Hindlimb muscle (tissue), 1 donor: ENCODE results near the gene SEMA3E. TPM values are rescaled to one million over a fixed set of nuclear protein-coding genes. Genes with fewer than 3 reads are reported as not detected.
A peak's percentile ranks its signal among the peaks of the same experiment; 100 is the strongest.
"Not testable (repeated sequence)": the region's sequence is repeated elsewhere in the genome, so short reads cannot be mapped to it uniquely, and the experiment has no call there.

Source experiments
- DNase-seq: peaks from one replicate; pipeline ENCODE4 v3.0.0-alpha.2; 2013
- polyA plus RNA-seq: library from polyadenylated mRNA; unstranded; fragments of 120-200 nt; gene quantifications from one replicate; pipeline ENCODE4 v1.2.1, GENCODE V29; 2013; ENCODE audit not compliant: insufficient read length

The SEMA3E gene
- polyA plus RNA-seq, 1 donor: 3.7 TPM

DNA sequence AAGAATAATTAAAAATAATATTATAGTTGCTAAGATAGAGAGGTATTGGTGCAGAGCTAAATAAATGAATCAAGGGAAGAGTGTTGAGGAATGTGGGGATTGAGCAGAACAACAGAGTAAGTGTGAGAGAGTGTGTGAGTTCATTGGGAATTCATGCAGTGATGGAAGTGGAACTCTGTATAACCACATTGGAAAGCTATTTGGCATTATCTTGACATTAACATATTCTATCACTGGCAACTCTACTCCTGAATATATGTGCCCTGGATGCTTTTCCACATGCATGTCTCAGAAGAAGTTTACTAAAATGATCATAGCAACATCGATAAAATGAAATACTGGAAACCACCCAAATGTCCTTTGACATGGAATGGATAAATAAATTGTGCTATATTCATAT, 164.1 kb downstream of the SEMA3E start:
- DNase-seq: no peak

DNA sequence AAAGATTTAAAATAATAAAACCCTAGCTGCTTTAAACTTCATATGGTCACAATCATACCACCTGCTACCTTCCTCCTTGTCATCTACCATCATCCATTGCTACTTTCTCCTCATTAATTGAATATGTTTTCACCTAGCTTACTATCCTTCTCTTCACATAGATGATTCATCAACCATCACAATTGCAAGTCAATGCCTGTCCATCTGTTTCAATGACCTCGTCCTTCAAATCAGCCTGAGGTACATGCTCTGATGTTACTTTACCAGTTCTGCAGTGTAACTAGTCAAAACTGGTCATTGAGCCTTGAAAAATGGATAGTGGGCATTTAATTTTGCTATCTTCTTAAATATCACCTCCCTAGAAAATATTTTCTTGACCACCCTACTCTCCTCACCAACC, 164.7 kb downstream of the SEMA3E start:
- DNase-seq: no peak

- no peak for DNase-seq
Observed at GRCh38 chr7:83478616-83479015, 170.3 kb downstream of the SEMA3E start.

- no peak for DNase-seq
Observed at GRCh38 chr7:83476511-83477050, 172.4 kb downstream of the SEMA3E start.

GRCh38 chr7:83475420-83475819, 173.5 kb downstream of the SEMA3E start:
- no peak for DNase-seq

DNA sequence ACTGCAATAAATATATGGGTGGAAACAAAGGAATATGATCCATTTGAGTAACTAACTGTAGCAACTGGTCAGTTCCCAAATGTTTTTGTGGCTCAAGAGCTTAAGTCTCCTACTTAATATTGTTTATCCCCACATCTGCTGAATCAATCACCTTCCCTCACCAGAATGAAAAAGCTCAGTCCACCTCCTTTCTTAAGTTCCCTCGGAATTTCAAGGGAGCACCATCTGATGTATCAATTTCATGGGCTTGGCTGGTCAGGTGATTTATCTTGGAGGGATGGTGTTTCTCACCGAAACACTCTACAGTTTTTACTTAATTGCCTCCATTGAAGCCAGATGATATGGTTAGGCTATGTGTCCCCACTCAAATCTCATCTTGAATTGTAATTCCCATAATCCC, 176.6 kb downstream of the SEMA3E start:
- DNase-seq: no peak

GRCh38 chr7:83469491-83469890, 179.4 kb downstream of the SEMA3E start:
- DNase-seq: no peak

DNA sequence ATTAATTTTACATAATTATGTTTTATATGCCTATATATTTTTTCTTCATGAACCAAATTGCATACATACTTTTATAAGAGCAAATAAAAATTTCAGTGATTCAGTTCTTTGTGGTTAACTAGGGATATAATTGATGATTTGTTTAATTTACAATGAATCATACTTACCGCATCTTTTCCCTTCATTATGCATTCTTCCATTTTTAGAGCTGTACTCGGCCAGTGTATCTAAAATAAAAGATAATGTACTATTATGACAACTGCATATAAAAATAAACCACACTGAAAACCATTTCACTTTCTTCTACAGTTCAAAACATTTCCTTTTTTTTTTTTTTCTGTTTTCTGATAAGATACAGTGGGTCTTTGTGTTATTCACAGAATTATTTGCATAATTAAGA, 179.9 kb downstream of the SEMA3E start:
- DNase-seq: no peak

DNA sequence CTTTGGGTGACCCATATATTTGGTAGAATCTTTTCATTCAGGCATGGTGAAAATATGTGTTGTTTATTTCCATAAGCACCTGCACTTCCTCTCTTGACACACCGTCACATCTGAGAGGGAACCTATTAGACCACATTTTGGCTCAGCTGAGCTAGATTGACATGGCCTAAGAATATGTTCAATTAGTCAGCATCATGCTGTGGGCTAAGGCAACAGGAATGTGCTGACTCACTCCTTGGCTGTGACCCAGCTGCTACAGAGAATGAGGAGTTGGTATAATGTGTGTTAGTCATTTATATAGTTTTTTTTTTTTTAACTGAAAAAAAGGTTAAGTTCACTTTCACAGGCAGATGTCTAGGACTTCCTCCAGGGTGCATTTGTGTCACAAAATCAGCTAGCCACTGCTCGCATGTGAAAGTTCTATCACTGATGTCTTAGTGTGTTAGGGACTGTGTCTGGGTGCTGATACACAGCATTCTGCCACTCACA, 180.6 kb downstream of the SEMA3E start:
- DNase-seq: peak; percentile 21

DNA sequence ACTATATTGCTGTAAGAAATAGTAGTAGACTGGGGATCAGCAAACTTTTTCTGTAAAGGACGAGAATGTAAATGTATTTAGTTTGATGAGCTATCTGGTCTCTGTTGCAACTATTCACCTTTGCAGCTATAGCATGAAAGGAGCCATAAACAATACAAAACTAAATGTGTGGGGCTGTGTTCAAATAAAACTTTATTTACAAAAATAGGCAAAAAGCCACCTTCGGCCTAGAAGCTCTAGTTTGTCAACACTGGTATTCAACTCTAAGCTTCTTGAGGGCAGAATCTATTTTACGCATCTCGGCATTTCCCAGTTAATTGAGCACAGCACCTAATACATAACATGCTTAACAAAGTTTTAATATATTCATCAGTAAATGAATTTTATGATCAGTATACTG, 181.4 kb downstream of the SEMA3E start:
- no peak for DNase-seq

- DNase-seq: no peak
Observed at GRCh38 chr7:83466956-83467355, 182.0 kb downstream of the SEMA3E start.

- no peak for DNase-seq
Observed at GRCh38 chr7:83466187-83466923, 182.6 kb downstream of the SEMA3E start.

DNA sequence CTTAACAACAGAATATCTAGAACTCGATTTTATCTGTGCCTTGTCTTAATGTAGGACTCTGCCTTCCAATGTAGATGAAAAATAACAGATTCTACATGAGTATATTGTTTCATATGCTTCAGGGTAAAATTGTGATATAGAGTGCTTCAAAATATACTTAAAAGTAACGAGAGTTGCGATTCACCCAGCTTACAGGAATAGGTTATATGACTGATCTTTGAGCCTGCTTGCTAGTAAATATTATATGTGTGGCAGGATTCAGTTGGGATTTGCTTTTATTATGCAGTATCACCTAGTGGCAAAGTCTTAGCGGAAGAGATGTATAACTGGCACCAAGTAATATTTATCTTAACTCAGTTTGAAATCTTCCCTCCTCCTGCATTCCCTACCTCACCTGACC, 183.3 kb downstream of the SEMA3E start:
- DNase-seq: no peak

GRCh38 chr7:83461820-83462219, 187.1 kb downstream of the SEMA3E start:
- DNase-seq: not testable (repeated sequence)

- not testable (repeated sequence) for DNase-seq
Observed at GRCh38 chr7:83459930-83460653, 188.8 kb downstream of the SEMA3E start.

DNA sequence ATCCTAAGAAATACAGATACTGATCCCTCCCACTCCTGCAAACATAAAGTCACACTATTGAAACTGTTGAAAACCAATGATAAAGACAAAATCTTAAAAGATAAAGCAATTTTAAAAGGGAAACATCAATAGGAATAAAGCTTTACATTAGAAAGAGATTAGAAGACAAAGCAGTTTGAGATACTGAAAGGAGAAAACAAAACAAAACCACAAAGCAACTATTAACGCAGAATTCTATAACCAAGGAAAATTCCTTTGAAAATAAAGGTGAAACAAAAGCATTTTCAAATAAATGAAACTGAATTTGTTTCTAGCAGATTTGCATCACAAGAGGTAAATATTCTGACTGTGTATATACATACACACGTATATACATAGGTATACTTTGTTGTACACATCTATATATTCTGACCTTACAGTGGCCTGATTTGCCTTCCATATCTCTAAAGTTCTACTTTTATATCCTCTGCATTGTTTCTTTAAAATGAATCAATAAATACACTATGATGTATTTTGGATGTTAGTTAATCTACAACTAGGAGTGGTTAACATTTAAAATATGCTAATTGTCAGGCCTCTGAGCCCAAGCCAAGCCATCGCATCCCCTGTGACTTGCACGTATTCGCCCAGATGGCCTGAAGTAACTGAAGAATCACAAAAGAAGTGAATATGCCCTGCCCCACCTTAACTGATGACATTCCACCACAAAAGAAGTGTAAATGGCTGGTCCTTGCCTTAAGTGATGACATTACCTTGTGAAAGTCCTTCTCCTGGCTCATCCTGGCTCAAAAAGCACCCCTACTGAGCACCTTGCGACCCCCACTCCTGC, 189.6 kb downstream of the SEMA3E start:
- DNase-seq: not testable (repeated sequence)

DNA sequence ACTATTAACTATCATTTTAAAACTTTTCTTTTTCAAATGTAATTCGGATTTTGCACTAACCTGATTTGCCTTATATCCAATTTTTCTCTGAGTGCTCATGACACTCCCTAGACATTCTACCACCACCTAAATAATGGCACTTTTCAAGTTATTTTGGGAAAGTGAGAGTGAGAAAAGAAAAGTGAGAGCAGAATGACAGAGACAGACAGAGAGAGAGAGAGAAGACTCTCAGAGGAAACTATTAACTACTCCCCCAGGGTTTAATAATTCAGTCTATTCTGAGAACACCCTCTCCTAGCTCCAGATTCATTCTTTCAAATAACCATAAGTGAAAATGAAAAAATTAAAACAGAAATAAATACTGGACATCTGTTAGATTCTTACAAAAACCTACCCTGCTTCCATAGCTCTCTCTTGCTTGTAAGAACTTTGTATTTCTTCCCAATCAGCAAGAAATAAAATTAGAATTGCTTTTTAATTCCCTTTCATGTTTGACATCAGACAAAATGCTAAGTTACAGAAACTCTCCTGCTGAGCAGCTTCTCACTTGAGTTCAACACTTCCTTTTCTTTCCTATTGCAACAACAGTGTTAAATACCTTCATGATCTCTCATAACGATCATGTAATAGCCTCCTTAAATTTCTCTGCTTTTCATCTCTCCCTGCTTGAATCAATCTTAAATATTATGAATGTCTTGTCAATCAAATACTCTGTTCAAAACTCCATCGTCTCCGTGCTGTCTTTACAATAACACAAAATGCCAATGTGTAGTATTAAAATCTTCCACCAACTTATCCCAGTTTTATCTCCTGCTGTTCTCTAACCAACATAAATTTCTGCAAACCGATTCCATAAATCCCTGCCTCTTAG, 191.7 kb downstream of the SEMA3E start:
- no peak for DNase-seq

DNA sequence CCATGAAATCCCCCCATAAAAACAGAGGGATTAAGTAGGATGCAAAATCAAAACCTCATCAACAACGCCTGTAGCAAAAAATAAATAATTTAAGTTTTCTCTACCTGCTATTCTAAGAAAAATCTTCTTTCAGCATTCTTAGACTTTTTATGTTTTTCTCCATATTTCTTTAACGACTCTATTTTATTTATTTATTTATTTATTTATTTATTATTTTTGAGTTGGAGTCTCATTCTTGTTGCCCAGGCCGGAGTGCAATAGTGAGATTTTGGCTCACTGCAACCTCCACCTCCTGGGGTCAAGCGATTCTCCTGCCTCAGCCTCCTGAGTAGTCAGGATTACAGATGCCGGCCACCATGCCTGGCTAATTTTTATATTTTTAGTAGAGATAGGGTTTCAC, 192.5 kb downstream of the SEMA3E start:
- no peak for DNase-seq

DNA sequence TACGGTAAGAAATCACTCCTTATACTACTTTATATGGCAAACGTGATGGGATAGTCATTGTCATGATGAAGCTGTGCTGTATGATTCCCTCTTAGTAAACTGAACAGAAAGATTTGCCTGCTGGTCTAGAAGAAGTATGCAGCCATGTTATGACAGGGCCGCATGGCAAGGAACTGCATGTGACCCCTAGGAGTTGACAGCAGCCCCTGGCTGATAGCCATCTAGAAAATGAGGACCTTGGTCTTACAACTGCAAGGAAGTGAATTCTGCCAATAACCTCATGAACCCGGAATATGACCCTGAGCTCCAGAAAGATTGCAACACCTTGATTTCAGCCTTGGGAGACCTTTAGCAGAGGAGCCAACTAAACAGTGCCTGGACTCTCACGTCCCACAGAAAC, 193.3 kb downstream of the SEMA3E start:
- no peak for DNase-seq

- no peak for DNase-seq
Observed at GRCh38 chr7:83452256-83452655, 196.7 kb downstream of the SEMA3E start.

- no peak for DNase-seq
Observed at GRCh38 chr7:83451501-83452045, 197.4 kb downstream of the SEMA3E start.

DNA sequence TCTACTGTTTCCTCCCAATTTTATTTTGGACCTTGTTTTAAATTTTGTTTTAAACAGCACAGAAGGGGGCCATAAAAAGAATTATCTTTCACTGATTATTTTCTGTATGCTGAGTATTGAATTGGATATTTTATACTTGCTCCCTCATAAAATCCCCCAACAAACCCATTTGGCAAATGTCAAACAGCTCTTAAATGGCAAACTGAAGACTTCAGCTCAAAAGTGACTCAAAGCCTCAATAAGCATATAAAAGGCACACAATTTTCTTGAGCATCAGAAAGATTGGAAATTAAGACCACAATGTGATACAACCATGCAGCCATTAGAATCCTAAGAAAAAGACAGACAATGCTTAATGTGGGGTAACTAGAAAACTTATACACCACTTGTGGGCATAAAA, 199.2 kb downstream of the SEMA3E start:
- no peak for DNase-seq
